DMS153 treated with DMSO at 0.1 percent for 48 hours (cell line): ENCODE measurements around the gene ZBTB49.

Experiments
- DNase-seq: peaks from one replicate; lab custom pipeline; 2025; ENCODE audit not compliant: unreplicated experiment; lab: John Stamatoyannopoulos, UW

Gene ZBTB49

GRCh38 chr4:4355302-4355701 lies 65.3 kb downstream of the ZBTB49 start:
- no peak for DNase-seq

- DNase-seq: no peak
These were observed 66.3 kb downstream of the ZBTB49 start for GRCh38 chr4:4356106-4357041.

- no peak for DNase-seq
These were observed 68.2 kb downstream of the ZBTB49 start for GRCh38 chr4:4358093-4358854.

- no peak for DNase-seq
These were observed 71.8 kb downstream of the ZBTB49 start for GRCh38 chr4:4361883-4362282.

- no peak for DNase-seq
These were observed 73.1 kb downstream of the ZBTB49 start for GRCh38 chr4:4362991-4363697.

GRCh38 chr4:4364061-4364460 lies 74.0 kb downstream of the ZBTB49 start:
- no peak for DNase-seq

GRCh38 chr4:4364486-4365208 lies 74.6 kb downstream of the ZBTB49 start:
- DNase-seq: no peak

DNA sequence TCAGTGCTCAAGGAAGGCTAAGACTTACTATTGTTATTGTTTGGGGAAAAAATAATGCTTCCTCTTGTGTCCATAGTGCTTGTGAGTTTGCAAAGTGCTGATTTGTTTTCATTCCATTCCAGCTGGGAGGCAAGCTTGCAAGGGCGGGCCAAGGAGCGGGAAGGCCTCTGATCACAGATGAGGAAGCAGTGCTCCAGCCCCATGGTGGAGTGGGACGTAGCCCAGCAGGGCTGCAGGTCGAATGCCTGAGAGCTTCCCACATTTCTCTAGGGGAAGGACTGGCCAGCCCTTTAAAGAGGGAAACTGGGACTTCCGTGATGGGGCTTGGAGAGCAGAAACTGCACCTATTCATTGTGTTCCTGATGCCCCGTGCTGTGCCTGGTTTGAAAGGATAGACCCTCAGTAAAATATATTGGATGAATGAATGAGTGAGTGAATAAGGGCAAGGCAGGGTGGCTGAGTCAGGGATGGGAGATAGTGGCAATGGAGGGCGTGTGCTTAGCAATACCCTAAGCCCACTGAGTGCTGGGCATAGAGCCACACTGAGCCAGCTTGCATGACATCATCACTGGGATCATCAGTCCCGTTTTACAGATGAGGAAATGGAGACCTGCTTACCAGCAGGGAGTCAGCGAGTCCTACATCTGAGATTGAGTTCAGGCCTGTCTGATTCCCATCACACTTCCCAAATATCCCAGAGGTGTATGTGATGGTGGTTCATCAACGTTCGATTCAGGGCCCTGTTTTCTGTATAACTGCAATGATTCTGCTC lies 78.9 kb downstream of the ZBTB49 start:
- DNase-seq: no peak
